ENCODE data around the gene CAMK2N2.

Gene CAMK2N2

DNA sequence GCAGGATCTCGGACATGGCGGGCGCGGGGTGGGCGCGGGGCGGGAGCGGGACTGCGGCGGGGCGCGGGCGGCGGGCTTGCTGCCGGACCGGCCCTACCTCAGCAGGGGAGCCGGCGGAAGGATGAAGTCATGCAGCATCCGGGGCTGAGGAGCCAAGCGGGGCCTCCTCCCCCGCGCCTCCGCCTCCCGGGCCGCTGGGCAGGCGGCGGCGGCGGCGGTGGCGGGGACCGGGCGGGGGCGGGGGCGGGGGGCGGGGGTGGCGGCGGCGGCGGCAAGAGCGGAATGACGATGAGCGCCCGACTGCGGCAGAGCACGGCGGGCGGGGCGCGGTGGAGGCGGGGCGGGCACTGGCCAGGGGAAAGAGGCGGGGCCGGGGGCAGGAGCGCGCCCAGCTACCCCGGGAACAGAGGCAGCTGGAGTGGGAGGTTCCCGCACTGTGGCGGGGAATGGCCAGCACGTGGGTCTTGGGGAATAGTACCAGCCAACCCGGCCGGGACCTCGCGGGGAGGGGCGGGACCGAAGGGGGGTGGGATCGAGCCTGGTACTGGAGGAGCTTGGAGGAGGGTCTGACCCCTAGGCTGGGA, at the start of gene CAMK2N2:
CAMK2N2 (minus strand) TSS at position 284 of the 584 bp plus-strand sequence; CDS start at position 16, 268 bp downstream.
- DNase-seq, result peak; percentile 75

GRCh38 chr3:184308744-184309143, 47.4 kb upstream of the CAMK2N2 start:
- DNase-seq, result no peak

DNA sequence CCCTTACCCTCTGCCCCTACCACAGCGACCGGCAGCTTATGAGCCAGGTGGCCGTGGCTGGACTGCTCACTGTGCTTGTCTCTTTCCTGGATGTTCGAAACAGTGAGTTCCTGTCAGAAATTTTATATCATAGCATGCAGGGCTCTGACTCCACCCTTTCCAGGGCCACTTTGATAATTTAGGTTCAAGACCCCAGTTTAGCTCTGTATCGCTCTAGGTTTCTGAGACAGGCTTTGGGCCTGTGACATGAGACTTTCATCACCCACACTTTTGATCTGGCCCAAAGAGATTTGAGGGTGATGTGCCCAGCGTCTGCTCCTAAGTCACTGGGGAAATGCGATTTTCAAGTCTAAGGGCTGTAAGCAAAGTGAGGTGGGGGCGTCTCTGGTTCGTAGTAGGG, 46.6 kb upstream of the CAMK2N2 start:
- no peak for DNase-seq

GRCh38 chr3:184306341-184306972, 45.1 kb upstream of the CAMK2N2 start:
- no peak for DNase-seq

GRCh38 chr3:184305577-184305976, 44.2 kb upstream of the CAMK2N2 start:
- no peak for DNase-seq

DNA sequence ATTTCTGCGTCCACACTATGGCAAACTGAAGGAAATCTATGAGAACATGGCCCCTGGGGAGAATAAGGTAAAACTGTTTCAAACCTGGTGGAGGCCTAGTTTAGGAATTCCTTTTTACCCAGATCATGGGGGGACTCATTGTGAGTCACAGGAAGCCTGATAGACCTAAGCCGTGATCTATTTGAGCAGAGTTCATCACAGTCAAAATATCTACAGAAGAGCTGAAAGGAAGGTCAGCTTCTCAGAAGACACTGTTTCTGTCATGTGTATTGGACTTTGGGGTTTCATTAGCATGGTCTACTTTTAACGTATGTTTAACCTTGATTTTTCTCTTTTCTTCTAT, 39.0 kb upstream of the CAMK2N2 start:
- no peak for DNase-seq

DNA sequence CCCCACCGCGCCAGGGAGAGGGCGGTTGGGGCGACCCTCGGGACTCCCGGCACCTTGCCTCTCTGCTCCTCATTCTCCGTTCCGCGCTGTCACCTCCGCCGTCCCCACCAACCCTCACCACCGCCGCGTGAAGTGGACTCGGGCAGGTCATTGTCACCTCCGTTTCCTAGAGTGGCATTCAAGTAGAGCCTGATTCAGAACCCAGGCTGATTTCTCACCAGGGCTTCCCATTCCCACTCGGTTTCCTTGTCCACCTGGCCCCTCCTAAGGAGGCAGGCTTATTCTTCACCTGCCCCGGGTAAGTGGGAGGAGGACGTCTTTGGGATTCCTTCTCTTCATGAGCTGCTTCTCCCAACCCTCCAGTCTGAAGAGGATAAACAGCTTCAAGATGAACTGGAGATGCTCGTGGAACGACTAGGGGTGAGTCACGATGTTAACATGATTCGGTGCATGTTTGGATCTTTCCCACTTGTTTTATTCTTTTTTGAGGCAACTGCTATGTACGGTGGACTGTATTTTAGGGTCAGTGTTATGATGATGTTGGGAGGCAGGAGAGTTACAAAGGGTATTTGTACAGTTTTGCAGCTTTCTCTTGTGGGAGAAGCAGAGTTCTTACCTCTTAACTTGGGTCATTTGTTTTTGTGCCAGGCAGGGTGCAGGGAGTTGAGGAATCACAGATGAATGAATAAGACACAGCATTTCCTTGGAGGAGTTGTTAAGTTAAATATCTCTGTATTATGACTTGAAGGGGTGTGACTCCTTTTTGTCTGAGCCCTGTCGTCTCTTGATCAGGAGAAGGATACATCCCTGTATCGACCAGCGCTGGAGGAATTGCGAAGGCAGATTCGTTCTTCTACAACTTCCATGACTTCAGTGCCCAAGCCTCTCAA, 38.4 kb upstream of the CAMK2N2 start:
- no peak for DNase-seq

DNA sequence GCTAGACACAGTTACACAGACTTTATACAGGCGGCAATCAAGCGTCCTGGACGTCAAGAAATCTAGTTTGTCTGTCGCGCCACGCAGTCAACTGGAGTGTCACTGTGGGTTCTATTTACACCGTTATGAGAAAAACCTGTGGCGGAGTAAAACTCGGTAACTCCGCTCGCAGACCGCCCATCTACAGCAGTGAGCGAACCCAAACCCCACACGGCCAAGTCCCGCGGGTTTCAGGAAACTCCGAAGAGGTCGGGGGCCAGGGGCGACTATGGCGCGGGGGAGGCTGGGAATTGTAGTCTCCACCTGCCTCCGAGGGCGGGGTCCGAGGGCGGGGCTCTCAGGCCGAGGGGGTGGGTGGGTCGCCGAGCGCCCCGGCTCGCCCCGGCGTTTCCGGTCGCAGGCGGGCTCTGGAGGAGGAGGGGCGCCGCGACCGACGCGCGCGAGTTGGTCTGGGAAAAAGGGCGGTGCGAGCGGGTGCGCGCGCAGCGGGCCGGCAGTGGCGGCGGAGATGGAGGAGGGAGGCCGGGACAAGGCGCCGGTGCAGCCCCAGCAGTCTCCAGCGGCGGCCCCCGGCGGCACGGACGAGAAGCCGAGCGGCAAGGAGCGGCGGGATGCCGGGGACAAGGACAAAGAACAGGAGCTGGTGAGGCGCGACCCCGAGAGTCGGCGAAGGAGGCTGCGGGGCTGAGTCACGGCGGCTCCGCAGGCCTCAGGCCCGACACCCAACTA, 37.6 kb upstream of the CAMK2N2 start, which contains the start of gene PSMD2:
PSMD2 (plus strand) TSS at position 483 of the 729 bp plus-strand sequence; CDS start at position 509, 26 bp downstream.
- peak; percentile 83 for DNase-seq

DNA sequence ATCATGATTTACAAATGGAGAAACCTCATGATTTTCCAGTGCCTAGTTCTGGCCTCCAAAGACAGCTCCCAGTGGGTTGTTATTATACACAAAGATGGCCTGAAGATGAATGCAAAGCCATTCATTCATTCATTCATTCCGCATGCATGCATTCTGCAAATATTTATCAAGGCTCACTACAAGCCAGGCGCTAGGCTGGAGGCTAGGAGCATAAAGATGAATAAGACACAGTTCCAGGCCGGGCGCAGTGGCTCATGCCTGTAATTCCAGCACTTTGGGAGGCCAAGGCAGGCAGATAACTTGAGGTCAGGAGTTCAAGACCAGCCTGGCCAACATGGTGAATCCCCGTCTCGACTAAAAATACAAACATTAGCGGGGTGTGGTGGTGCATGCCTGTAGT, 35.3 kb upstream of the CAMK2N2 start:
- no peak for DNase-seq

GRCh38 chr3:184295771-184296170, 34.4 kb upstream of the CAMK2N2 start:
- DNase-seq, result peak; percentile 8

DNA sequence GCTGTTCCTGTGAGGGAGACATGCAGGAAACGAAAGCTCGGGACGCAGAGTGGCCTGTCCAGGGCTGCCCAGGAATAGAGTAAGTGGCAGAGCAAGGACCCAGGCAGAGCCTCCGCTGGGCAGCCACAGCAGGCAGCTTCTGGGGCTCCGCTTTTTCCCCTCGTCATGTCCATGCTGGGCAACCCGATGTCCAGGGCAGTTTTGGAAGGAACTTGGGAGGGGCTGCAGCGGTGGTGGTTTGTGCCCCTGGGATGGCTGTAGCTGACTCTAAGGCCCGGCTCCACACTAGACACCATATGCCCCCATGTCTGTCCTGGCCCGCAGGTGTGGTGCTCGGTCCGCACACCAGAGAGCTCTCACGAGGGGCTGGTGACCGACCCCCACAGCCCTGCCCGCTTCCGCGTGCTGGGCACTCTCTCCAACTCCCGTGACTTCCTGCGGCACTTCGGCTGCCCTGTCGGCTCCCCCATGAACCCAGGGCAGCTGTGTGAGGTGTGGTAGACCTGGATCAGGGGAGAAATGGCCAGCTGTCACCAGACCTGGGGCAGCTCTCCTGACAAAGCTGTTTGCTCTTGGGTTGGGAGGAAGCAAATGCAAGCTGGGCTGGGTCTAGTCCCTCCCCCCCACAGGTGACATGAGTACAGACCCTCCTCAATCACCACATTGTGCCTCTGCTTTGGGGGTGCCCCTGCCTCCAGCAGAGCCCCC, 30.5 kb upstream of the CAMK2N2 start:
- DNase-seq, result no peak

DNA sequence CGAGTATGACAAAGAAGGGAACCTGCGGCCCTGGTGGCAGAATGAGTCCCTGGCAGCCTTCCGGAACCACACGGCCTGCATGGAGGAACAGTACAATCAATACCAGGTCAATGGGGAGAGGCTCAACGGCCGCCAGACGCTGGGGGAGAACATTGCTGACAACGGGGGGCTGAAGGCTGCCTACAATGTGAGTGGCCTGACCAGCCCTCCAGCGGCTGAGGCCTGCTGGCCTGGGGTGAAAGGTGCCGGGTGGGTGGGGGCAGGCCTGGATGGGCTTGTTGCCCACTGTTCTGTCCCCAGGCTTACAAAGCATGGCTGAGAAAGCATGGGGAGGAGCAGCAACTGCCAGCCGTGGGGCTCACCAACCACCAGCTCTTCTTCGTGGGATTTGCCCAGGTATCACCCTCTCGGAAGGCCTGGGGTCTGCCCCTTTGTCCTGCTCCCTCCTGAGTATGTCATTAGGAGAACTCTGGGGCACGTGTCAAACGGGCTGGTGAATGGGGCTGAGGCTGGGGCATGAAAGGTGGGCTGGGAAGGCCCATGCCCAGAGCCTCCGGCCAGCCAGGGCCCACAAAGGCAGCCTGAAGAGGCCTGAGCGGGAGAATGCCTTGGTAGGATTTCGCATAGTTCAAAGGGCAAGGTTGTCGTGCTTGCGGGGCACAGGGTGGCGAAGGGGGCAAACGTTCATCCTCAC, 29.8 kb upstream of the CAMK2N2 start:
- DNase-seq, result no peak

DNA sequence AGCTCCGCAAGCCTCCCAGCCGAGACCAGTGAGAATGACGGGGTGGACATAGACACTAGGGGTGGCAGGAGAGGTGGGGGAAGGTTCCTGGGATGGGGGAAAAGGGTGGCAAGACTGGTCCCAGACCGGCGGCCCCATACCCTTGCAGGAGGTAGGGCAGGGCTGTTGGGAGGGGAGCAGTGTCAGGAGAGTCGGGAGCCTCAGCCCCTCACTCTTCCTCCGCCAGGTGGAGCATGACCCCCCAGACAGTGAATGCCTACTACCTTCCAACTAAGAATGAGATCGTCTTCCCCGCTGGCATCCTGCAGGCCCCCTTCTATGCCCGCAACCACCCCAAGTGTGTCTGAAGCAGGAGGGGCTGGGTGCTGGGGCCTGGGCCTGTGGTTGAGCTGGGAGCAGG, 29.0 kb upstream of the CAMK2N2 start:
- no peak for DNase-seq

GRCh38 chr3:184289426-184289938, 28.1 kb upstream of the CAMK2N2 start:
- DNase-seq, result peak; percentile 32

- peak; percentile 64 for DNase-seq
These were observed 23.3 kb upstream of the CAMK2N2 start for GRCh38 chr3:184284696-184285095.

DNA sequence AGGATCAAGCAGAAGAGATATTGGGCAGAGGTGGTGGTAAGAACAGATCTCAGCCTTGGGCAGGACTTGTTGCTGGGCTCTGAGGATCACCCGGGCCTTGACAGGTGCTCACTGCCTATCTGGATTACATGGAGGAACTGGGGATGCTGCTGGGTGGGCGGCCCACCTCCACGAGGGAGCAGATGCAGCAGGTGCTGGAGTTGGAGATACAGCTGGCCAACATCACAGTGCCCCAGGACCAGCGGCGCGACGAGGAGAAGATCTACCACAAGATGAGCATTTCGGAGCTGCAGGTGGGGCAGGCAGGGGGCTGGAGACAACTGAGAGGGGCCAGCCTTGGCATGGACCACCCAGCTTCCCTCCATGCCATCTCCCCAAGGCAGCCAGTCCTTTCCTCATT, 22.3 kb upstream of the CAMK2N2 start:
- no peak for DNase-seq

DNA sequence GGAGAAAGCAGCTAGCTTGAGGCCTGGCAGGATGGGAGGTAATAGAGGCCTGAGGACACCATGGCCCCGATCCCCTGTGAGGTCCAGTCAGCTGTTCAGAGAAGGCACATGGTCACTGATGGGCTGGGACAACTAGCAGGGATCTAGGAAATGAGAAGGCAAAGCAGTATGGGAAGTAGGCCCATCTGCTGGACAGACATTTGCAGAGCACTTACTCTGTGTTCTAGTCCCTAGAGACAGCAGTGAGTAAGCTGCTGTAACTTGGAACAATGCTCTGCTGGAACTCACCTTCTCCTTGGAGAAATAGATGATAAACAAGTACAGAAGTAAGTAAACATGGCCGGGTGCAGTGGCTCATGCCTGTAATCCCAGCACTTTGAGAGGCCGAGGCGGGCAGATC, 21.6 kb upstream of the CAMK2N2 start:
- DNase-seq, result no peak

- no peak for DNase-seq
These were observed 16.0 kb upstream of the CAMK2N2 start for GRCh38 chr3:184277366-184277765.

DNA sequence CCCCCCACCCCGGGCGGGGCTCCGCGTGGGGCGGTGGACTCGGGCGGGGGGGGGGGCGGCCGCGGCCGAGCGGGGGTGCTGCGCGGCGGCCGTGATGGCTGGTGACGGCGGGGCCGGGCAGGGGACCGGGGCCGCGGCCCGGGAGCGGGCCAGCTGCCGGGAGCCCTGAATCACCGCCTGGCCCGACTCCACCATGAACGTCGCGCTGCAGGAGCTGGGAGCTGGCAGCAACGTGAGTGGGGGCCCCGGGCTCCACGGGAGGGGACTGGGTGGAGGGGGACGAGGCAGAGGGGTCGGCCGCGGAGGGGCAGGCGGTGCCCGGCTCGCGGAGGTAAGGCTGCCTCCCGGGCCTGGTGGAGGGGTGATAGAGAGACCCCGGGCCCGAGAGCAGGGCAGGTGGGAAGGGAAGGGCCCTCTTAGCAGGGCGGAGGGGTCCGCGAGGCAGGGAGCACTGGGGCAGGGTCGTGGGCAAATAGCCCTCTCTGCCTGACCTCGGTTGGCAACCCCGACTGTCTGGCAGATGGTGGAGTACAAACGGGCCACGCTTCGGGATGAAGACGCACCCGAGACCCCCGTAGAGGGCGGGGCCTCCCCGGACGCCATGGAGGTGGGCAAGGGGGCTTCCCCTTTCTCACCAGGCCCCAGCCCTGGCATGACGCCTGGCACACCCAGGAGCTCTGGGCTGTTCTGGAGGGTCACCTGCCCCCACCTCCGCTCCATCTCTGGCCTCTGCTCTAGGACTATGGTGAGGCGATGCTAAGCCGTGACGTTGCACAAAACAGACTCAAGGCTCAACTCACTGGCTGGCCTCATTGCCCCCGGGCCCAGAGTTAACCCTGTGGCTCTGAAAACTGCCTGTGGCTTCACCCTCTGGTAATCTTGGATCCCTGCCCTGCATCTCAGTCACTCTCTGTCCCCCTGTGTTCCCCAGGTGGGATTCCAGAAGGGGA, 14.9 kb upstream of the CAMK2N2 start, which contains the start of gene ECE2:
ECE2 (plus strand) TSS at position 62 of the 950 bp plus-strand sequence; CDS start at position 194, 132 bp downstream.
- no peak for DNase-seq

DNA sequence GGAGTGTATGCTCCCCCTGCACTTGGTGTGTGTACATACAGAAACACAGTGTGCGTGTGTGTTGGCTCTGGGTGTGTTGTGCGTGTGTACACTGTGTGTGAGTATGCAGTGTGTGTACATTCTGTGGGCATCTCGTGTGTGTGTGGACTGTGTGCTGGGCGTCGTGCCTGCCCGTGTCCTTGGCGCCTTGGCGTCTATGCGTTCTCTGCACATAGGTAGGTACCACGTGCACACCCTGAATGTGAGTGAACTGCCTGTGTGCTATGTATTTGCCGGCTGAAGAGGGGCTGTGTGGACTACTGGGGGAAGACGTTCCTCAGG, 14.0 kb upstream of the CAMK2N2 start:
- no peak for DNase-seq

GRCh38 chr3:184272269-184272668, 10.9 kb upstream of the CAMK2N2 start:
- DNase-seq, result no peak

Data from NCI-H2029 treated with DMSO at 0.1 percent for 48 hours (cell line).